Vagina (tissue), 2 donors: ENCODE measurements around the gene ABCC3. TPM values are rescaled to one million over a fixed set of nuclear protein-coding genes. Genes with fewer than 3 reads are reported as not detected.

Experiments
- DNase-seq, 2 donors: peaks; one replicate each; pipeline ENCODE4 v3.0.0-alpha.2; 2017; ENCODE audit errors: extremely low spot score in 2 of 2
- H3K27ac ChIP-seq: fragments of 200-600 bp; sonication (generic); one replicate; pipeline ENCODE4 v1.5.1; 2019
- H3K27me3 ChIP-seq: fragments of 200-600 bp; sonication (generic); one replicate; pipeline ENCODE4 v1.5.1; 2019
- H3K36me3 ChIP-seq, 2 donors: fragments of 200-600 bp; sonication (generic); one replicate each; pipeline ENCODE4 v1.5.1; 2017 to 2019
- H3K4me1 ChIP-seq: fragments of 200-600 bp; sonication (generic); one replicate; pipeline ENCODE4 v1.5.1; 2019
- H3K4me3 ChIP-seq, 2 donors: fragments of 200-600 bp; sonication (generic); 1 replicate in 1 of 2; 2 replicates in 1 of 2; pipeline ENCODE4 v1.5.1; 2016 to 2019
- H3K9me3 ChIP-seq: fragments of 200-600 bp; sonication (generic); one replicate; pipeline ENCODE4 v1.5.1; 2019
- CTCF ChIP-seq, 3 experiments: fragments of 450-650 bp in 2 of 3; fragments of 200-600 bp in 1 of 3; sonication (generic) in 1 of 3; IDR thresholded peaks; one replicate each; pipeline ENCODE4 v1.5.1; 2017 to 2019; ENCODE audit warnings: antibody characterized with exemption in 3 of 3, mild to moderate bottlenecking in 2 of 3, moderate library complexity in 2 of 3
- POLR2A ChIP-seq, 2 donors: fragments of 450-650 bp; IDR thresholded peaks; one replicate each; pipeline ENCODE4 v1.6.1; 2017; ENCODE audit warnings: antibody characterized with exemption in 2 of 2, mild to moderate bottlenecking in 2 of 2, moderate library complexity in 2 of 2
- POLR2AphosphoS5 ChIP-seq, 2 donors: sonication (generic); formaldehyde crosslinking; IDR thresholded peaks; one replicate each; pipeline ENCODE4 v1.9.0; 2017; ENCODE audit warnings: antibody characterized with exemption in 2 of 2, mild to moderate bottlenecking in 2 of 2, low read depth in 1 of 2; ENCODE audit not compliant: insufficient read depth in 1 of 2
- intact Hi-C: fragments of 100-400 bp; cut with DNase I; formaldehyde crosslinking; loops from one replicate; pipeline ENCODE4 v1.15.1; 2023
- total RNA-seq: library from RNA; depleted of rRNA; stranded (reverse); fragments of >200 nt; gene quantifications from one replicate; pipeline ENCODE4 v1.2.3, GENCODE V29; 2016

The ABCC3 gene
- total RNA-seq, 1 donor from 2014 or later: 47.6 TPM

DNA sequence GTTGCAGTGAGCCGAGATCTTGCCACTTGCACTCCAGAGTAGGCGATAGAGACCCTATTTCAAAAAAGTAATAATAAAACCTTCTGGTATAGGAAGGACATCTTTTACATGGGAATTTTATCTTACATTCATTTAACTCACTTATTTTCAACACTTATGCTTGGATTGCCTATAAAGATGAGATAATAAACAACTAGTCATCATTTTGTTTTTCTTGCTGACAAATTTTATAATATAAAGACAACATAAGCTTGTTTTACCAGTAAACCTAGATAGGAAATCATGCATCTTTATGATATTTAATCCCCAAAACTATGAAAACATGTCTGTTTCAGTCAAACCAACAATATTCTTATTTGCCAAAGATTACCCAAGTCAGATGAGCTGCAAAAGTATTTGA lies 17.0 kb downstream of the ABCC3 start:
- Histone ChIP-seq H3K4me1 (no peaks in the 10 kb centered on the region), H3K36me3 (no peaks in the 10 kb centered on the region), H3K4me3 (no peak overlapping the region), H3K27ac (no peak overlapping the region), H3K27me3 (no peaks in the 10 kb centered on the region), H3K9me3 (no peaks in the 10 kb centered on the region)
- no peak for DNase-seq
- intact Hi-C loops: no loop called here
- TF ChIP-seq POLR2A (IDR thresholded peaks at IDR 0.05): no peak
- TF ChIP-seq POLR2AphosphoS5 (IDR thresholded peaks at IDR 0.05; ENCODE audit: insufficient read depth in 1 of 2, low read depth in 1 of 2): no peak
- no peak for TF ChIP-seq CTCF (IDR thresholded peaks at IDR 0.05)

GRCh38 chr17:50653738-50654137 lies 19.1 kb downstream of the ABCC3 start:
- intact Hi-C loops: no loop called here
- TF ChIP-seq POLR2A (IDR thresholded peaks at IDR 0.05) (no peak), CTCF (IDR thresholded peaks at IDR 0.05) (no peak), POLR2AphosphoS5 (IDR thresholded peaks at IDR 0.05; ENCODE audit: insufficient read depth in 1 of 2, low read depth in 1 of 2) (no peak)
- H3K9me3 ChIP-seq: no peaks in the 10 kb centered on the region
- H3K4me3 ChIP-seq: no peak overlapping the region
- peaks cover 1% of the 10 kb centered on the region for H3K4me1 ChIP-seq
- DNase-seq: no peak
- H3K27me3 ChIP-seq: no peaks in the 10 kb centered on the region
- H3K36me3 ChIP-seq: no peaks in the 10 kb centered on the region
- H3K27ac ChIP-seq: no peak overlapping the region

DNA sequence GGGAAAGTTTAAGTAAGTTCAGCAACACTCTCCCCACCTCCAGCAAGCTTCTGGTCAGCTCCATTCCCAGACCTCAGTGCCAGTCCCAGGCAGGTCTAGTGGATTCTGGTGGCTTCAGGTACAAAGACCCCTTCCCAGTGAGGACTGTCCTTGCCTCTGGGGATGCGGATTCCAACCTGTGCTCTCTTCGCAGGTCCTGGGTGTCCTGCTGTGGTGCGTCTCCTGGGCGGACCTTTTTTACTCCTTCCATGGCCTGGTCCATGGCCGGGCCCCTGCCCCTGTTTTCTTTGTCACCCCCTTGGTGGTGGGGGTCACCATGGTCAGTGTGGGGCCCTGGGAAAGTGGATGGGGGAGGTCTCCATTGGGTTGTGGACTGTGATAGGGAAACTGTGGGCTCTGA lies 21.8 kb downstream of the ABCC3 start:
- no peak for TF ChIP-seq CTCF (IDR thresholded peaks at IDR 0.05)
- TF ChIP-seq POLR2AphosphoS5 (IDR thresholded peaks at IDR 0.05; ENCODE audit: insufficient read depth in 1 of 2, low read depth in 1 of 2): no peak
- TF ChIP-seq POLR2A (IDR thresholded peaks at IDR 0.05): no peak
- H3K36me3 ChIP-seq: no peaks in the 10 kb centered on the region
- intact Hi-C loops: no loop called here
- H3K27ac ChIP-seq: no peak overlapping the region
- H3K9me3 ChIP-seq: no peaks in the 10 kb centered on the region
- H3K4me1 ChIP-seq: peaks cover 26% of the 10 kb centered on the region
- no peak overlapping the region for H3K4me3 ChIP-seq
- H3K27me3 ChIP-seq: no peaks in the 10 kb centered on the region
- DNase-seq: no peak

DNA sequence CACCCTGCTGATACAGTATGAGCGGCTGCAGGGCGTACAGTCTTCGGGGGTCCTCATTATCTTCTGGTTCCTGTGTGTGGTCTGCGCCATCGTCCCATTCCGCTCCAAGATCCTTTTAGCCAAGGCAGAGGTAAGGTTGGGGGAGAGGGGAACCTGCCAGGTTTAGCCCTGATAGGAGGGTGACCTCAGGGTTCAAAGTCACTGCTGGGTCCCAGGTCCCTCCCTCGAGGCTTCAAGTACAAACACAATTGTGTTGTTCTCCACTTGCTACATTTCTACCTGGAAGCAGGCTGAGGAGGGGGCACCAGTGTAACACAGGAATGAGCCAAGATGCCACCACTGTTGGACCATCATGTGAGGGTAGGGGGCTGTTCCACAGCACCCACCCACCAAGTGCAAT lies 22.4 kb downstream of the ABCC3 start:
- intact Hi-C loops: no loop called here
- Histone ChIP-seq H3K27ac (no peak overlapping the region), H3K27me3 (no peaks in the 10 kb centered on the region), H3K4me1 (peaks cover 31% of the 10 kb centered on the region), H3K9me3 (no peaks in the 10 kb centered on the region), H3K4me3 (no peak overlapping the region), H3K36me3 (no peaks in the 10 kb centered on the region)
- no peak for DNase-seq
- TF ChIP-seq POLR2AphosphoS5 (IDR thresholded peaks at IDR 0.05; ENCODE audit: insufficient read depth in 1 of 2, low read depth in 1 of 2) (no peak), POLR2A (IDR thresholded peaks at IDR 0.05) (no peak), CTCF (IDR thresholded peaks at IDR 0.05) (no peak)

- no peak for DNase-seq
- H3K4me1 ChIP-seq: peaks cover 36% of the 10 kb centered on the region
- no peak for TF ChIP-seq CTCF (IDR thresholded peaks at IDR 0.05)
- TF ChIP-seq POLR2A (IDR thresholded peaks at IDR 0.05): no peak
- no peak for TF ChIP-seq POLR2AphosphoS5 (IDR thresholded peaks at IDR 0.05; ENCODE audit: insufficient read depth in 1 of 2, low read depth in 1 of 2)
- no peaks in the 10 kb centered on the region for H3K9me3 ChIP-seq
- intact Hi-C loops: no loop called here
- no peak overlapping the region for H3K4me3 ChIP-seq
- H3K27ac ChIP-seq: no peak overlapping the region
- no peaks in the 10 kb centered on the region for H3K36me3 ChIP-seq
- no peaks in the 10 kb centered on the region for H3K27me3 ChIP-seq
Observed at GRCh38 chr17:50657627-50658026, 22.9 kb downstream of the ABCC3 start.
